ENCODE data around the gene ARHGEF40.

Gene ARHGEF40

DNA sequence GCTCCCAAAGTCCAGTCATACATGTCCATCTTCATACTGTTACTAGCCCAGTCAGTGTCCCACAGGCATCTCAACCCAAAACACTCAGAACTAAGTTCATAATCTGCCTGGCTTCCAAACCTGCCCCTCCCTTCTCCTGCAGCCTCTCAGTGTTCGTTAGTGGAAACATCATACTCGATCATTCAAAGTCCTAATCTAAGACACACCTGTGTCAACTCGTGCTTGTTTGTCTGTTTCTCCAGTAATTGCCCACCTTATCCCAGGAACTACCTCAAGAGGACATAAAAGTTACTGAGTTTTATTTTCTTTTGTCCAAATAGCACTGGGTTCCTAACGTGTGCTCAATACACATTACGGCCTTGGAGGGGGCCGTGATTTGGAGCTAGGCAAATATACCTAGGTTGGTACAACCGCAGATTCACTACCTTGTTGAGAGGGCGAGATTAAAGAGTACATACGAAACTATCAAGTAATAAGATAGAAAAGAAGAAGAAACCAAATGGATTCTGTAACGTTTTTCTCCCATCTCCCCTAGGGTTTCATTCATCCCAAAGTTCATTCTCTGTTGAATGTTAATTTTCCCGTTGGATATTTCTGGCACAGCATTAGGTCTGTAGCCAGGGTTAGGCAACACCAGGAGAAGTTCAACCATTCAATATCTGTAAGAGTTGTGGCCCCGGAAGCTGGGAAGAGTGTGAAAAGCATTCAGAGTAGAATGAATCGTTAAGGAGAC, 9.3 kb upstream of the ARHGEF40 start:
- no peak for DNase-seq

DNA sequence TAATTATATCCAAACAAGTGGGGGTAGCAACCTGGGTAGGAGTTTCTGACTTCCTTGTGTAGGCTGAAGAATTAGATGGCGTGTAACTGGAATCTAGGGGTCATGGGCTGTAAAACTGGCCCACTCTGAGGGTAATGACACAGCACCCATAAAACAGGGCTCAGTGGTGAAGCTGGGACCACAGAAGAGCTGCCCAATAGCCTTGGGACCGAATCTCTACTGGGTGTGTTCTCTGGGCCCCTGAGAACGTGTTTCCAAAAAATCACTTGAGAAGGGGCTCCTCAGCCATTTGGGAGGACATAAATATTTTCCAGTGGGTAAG, 8.8 kb upstream of the ARHGEF40 start:
- no peak for DNase-seq

DNA sequence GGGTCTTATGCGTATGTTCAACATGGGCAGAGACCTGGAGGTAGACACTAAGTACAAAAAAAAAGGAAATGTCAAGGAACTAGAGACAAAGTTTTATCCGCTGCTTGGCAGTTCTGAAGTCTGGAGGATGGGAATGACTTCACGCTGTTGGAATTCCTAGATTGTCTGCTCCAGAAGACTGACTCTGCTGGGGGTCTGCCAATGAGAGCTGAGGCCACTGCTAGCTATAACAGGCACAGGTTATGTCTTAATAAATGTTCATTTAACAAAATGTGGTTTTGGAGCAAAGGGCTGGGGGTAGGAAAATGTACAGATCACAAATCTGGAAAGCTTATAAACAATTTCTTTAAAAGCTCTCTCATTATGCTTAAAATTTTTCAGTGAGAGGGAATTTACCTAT, 6.6 kb upstream of the ARHGEF40 start:
- DNase-seq: no peak

DNA sequence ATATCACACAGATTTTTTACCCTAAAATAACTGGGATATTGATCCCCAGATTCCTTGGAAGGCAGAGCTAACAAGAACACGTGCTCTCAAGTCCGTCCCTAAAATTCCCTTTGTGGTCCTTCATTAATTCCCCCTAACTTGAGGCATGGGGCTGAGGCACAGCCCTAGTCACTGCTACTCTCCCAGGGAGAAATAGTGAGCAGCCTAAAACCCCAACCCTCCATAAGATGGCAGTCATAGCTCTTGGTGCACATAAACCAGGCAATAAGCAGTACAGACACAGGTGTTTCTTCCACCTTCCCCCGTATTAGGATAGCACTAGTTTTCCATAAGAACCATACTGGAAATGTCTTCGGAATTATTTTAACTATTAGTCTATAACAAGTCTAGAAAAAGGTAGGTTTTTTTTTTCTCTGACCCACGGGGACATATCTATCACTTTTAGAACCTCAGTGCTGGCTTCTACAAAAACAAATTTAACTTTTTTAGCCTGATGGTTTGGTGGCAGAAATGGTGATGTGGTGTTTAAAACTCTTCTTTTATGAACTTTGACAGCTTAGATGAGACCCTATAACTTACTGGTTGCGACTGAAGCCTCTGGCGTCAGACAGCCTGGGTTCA, 3.1 kb upstream of the ARHGEF40 start:
- no peak for DNase-seq

DNA sequence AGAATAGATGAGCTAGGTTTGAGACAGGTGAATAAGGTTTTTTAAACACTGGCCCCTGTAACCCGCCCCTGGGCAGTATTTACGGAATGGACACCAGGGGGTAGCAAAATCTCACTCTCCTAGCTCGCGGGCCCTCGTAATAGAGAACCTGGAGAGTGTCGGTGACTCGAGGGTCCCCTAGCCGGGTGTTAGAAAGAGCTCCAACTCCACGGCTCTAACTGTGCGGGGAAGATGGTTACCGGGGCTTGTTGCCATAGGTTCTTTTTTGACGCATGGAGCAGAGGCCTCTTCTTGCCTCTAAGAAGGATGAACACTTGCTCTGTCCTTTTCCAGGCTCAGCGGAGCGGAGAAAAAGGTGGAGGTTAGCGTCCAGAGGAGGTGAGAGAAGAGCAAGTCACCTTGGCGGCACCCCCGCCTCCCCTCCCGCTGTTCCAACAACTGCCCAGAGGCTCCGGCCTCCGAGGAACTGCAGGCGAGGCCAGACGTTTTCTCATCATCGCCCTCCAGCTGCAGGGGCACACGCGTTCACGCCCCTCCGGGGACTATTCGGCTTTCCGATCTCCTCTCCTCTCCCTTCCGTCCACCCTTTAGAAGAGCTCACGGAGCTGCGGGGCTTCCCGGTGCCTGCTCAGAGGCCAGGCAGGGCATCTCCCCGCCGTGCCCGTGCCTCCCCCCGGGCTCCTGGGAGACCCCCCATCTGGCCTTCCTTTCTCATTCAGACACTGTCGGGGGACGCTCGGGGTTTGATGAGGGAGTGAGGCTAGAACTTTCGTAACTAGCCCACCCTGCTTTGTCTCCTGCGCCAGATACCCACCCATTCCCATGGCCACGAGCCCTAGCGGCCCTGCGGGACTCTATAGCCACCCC, 1.4 kb upstream of the ARHGEF40 start:
- DNase-seq: peak; percentile 36 to 47

DNA sequence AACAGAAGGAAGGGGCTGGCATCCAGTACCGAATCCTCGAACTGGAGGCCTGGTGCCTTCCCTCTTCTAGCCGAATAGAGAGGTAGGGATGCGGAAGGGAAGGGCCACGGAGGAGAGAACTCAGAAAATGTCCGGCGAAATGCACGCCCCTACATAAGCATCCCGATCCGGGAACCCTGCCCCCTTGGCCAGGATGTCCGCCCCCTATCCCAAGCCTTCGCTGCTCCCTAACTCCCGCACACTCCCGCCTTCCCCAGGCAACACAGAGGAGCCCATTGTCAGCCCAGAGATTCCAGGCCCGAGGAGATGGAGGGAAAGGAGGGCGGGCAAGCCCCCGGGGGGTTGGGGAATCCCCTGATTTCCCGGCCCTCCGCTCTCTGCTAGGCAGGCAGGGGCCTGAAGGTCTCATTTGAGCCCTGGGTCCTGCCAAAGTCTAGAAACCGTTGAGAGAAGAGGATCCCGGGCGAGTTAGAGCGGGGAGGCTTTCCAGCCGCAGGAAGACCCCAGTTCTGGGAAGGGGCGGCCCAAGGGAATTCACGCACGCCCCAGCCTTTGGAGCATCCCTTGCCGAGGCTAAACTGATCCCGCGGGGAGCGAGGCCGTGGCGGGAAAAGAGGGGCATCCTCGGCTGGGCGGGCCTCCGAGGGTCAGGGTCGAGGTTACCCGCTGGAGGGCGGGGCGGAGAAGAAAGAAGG, 569 bp upstream of the ARHGEF40 start:
- DNase-seq: no peak

DNA sequence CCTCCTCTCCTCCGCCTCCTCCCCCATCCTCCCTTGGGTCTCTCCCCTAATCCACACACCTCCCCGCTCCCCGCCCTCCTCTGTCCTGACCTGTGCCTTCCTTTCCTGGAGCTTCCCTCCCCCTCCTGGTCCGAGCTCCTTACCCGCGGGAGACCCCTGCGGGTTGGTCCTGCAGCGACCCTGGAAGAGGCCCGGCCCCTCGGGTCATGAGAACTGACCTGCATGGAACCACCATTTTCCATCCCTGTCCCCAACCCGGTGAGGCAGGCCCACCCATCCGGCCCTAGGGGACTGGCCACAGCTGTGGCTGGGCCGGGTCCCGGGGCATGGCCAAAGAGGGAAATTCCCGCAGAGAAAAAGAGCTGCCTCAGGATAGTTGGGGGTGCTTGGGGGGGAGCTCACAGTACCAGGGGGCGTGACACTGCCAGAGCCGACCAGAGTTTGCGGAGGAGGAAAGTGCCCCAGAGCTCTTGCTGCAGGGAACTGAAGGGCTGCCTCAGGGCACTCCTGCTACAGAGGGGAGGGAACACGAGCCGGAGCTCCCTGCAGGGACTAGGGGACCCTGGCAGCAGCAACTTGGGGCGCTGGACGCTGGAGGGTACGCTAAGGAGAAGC, 613 bp downstream of the ARHGEF40 start:
- DNase-seq: no peak

DNA sequence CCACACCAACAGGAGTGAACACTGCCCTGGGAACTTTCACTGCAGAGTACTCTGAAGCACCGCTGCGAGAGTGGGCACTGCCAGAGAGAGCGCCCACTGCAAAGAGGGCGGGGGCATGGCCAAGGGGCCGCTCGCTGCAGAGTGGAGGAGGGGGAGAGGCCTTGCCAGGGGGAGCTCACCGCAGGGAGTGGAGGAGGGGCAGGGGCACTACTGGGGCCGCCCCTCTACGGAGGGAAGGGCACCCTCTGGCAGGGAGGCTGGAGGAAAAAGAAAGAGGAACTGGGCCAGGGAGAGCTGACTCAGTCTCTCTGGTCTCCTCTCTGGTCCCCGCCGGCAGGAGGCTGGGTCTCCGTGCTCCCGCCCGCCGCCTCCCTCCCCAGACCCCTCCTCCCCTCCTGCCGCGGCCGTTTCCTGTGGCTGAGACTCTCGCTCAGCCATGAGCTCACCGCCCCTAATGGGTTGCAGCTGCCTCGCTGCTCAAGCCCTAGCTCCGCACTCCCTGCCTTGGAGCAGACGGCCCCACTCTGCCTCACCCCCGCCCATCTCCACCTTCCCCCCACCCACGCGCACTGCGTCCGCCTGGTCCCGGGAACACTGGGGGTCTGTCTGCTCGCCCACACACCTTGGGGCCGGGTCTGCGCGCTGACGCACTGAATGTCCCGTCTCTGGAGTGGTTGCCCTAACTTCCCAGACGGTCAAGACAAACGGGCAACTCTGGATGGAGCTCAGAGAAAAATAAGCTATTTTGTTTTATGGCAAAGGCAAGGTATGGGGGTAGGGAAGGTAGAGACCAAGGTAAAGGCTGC, 1.3 kb downstream of the ARHGEF40 start:
- peak in 1 of 2 experiments; percentile 9 for DNase-seq

DNA sequence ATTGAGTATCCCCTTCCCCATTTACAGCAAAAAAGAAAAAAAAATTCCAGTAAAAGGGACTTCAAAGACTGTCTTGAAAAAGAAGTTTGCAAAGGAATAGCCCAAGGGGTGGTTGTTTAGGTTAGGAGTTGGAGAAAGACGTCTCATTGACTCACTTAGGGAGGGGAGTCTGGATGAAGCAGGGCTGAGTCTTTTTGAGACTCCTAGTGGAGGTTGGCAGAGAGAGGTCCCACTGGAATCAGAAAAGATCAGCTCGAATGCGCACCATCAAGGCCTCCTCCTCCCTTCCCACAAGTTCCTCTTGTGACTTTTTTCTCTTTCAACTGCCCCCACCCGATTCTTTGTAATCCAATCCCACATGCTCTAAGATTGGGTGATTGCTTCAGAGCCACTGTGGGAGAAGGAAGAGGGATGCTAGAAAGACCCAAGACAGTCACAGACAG, 1.9 kb downstream of the ARHGEF40 start:
- DNase-seq: no peak

DNA sequence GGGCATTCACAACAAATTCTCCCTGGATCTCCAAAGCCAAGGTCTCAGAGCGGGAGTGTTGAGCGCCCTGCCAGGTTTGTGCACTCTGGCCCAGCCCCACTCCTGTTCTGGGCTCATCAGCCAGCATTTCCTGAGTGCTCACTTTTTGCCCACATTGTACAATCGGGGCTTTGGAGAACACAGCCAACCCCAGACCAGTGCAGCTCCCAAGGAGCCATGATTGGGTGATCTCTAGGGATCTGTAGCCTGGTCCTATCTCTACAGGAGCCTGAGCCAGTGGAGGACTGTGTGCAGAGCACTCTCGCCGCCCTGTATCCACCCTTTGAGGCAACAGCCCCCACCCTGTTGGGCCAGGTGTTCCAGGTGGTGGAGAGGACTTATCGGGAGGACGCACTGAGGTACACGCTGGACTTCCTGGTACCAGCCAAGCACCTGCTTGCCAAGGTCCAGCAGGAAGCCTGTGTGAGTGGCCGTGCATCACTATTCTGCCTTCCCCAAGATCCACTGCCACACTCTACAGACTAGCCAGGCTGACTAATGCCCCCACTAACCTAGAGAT, 2.8 kb downstream of the ARHGEF40 start:
- DNase-seq: no peak

DNA sequence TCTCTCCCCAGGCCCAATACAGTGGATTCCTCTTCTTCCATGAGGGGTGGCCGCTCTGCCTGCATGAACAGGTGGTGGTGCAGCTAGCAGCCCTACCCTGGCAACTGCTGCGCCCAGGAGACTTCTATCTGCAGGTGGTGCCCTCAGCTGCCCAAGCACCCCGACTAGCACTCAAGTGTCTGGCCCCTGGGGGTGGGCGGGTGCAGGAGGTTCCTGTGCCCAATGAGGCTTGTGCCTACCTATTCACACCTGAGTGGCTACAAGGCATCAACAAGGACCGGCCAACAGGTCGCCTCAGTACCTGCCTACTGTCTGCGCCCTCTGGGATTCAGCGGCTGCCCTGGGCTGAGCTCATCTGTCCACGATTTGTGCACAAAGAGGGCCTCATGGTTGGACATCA, 3.8 kb downstream of the ARHGEF40 start:
- no peak for DNase-seq

DNA sequence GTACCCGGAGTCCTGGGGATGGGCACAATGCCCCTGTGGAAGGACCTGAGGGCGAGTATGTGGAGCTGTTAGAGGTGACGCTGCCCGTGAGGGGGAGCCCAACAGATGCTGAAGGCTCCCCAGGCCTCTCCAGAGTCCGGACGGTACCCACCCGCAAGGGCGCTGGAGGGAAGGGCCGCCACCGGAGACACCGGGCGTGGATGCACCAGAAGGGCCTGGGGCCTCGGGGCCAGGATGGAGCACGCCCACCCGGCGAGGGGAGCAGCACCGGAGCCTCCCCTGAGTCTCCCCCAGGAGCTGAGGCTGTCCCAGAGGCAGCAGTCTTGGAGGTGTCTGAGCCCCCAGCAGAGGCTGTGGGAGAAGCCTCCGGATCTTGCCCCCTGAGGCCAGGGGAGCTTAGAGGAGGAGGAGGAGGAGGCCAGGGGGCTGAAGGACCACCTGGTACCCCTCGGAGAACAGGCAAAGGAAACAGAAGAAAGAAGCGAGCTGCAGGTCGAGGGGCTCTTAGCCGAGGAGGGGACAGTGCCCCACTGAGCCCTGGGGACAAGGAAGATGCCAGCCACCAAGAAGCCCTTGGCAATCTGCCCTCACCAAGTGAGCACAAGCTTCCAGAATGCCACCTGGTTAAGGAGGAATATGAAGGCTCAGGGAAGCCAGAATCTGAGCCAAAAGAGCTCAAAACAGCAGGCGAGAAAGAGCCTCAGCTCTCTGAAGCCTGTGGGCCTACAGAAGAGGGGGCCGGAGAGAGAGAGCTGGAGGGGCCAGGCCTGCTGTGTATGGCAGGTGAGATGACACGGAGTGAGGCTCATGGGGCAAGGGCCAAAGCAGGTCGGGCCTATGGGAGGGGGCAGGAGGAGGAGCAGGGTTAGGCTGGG, 4.5 kb downstream of the ARHGEF40 start:
- no peak for DNase-seq

DNA sequence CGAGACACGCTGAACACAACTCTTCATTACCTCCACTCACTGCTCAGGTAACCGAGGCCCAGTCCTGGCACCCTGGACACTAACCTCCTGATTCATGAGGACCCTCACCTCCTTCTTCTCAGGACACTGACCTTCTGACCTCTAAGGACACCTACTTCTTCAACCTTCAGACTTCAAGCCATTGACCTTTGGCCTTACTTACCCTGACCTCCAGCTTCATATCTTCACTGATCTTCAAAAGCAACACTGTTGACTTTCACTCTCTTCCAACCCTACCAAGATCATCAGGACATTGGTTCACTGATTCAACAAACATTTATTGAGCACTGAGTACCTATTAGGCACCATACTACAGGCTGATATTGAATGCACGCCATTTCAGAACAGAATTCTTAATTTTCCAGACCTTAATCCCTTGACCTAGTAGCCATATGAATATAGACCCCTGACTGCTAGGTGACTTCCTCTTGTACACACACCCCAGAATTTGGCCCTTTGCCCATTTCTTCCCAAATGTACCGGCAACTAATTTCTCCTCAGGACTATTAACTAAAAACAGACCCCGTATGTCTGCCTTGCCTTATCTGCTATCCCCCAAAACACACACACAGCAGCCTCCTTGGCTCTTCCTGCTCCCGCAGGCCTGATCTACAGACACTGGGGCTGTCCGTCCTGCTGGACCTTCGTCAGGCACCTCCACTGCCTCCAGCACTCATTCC, 5.8 kb downstream of the ARHGEF40 start:
- DNase-seq: no peak

DNA sequence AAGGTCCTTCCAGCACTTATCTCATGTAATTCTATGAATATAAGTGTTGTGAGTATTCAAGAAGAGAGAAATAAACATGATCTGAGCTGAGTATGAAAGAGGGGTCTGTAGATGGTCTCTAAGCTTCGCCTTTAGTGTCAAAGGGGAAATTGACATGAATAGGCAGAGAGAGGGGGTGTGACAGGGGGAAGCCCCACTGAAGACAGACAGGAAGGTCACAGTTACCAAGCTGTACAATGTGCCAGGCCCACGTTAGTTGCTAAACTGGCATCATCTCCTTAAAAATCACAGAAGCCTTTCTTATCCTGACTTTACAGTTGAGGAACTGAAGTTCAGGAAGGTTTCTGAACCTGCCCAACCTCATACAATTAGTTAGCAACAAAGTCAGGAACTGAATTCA, 7.6 kb downstream of the ARHGEF40 start:
- DNase-seq: no peak

DNA sequence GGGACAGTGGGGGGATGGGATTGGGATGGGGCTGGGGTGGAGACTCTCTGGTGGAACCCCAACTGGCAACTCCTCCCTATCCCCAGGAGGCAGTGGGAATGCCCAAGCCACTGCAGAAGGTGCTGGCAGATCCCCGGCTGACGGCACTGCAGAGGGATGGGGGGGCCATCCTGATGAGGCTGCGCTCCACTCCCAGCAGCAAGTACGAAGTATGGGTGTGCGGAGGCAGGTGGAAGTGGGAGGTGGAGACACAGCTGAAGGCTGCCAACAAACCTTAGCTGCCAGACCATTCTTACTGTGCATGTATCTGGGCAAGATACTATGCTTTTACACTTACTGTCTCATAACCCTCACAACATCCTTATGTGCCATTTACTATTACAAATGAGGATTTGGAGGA, 8.2 kb downstream of the ARHGEF40 start:
- no peak for DNase-seq

DNA sequence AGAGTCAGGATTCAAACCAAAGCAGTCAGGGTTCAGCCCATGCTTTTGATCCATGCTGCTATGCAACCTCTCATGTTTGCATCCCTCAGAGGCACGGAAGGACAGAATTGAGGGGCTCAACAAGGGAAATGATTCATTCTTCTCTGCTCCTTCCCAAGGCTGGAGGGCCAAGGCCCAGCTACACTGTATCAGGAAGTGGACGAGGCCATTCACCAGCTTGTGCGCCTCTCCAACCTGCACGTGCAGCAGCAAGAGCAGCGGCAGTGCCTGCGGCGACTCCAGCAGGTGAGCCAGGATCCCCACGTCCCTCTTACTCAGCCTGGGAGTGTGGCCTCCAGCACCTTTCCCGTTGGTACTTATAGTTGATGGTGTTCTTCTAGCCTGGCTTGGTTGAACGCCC, 8.6 kb downstream of the ARHGEF40 start:
- DNase-seq: no peak

DNA sequence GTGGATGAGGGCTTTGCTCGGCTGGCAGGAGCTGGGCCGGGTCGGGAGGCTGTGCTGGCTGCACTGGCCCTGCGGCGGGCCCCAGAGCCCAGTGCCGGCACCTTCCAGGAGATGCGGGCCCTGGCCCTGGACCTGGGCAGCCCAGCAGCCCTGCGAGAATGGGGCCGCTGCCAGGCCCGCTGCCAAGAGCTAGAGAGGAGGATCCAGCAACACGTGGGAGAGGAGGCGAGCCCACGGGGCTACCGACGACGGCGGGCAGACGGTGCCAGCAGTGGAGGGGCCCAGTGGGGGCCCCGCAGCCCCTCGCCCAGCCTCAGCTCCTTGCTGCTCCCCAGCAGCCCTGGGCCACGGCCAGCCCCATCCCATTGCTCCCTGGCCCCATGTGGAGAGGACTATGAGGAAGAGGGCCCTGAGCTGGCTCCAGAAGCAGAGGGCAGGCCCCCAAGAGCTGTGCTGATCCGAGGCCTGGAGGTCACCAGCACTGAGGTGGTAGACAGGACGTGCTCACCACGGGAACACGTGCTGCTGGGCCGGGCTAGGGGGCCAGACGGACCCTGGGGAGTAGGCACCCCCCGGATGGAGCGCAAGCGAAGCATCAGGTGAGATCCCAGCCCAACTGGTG, 11.5 kb downstream of the ARHGEF40 start:
- DNase-seq: no peak

DNA sequence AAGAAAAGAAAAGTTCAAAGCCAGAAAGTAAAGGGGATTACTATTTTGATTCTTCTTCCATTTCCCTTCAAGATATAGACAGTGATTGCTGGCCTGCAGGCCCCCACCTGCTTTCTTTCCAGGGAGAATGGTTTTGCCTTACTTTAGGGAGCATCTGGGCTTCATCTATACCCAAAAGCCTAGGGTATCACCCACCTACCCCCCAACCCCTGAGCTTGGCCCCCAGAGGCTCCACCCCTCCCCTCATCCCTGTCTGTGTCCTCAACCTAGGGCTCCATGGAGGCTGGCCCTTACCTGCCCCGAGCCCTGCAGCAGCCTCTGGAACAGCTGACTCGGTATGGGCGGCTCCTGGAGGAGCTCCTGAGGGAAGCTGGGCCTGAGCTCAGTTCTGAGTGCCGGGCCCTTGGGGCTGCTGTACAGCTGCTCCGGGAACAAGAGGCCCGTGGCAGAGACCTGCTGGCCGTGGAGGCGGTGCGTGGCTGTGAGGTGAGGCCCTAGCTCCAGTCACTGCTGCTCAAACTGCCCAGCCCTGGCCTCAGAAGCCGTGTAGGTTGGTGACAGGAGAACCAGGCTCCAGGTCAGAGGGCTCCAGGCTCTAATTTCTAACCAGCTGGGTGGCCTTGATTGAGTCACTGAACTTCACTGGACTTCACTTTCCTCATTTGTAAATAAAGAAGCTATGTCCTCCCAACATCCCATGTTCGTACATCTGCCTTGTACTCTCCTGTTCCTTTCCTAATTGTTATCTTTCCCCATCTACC, 13.6 kb downstream of the ARHGEF40 start:
- no peak for DNase-seq

DNA sequence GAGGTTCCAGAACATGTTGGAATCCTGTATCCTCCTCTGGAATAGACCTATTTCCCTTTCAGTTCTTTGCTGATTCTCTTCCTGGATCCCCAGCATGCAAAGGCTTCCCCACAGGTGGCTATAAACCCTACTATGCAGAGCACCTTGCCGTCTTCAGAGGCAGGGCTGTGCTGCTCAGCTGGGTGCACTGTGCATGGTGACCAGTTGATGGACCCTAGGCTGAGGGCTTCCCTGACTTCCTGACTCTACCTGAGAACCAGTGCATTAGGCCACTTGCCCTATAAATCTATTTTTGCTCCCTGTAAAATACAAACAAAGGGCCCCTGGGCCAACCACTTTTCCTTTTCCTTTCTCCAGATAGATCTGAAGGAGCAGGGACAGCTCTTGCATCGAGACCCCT, 14.3 kb downstream of the ARHGEF40 start:
- no peak for DNase-seq
